A204.1 (cell line): Measurements from ENCODE around the gene APLP2.
"Not testable (repeated sequence)": the region's sequence is repeated elsewhere in the genome, so short reads cannot be mapped to it uniquely, and the experiment has no call there.

Experiments
- FAIRE-seq: peaks from 2 replicates; lab custom pipeline; 2012; peaks lifted over from hg19 to GRCh38; lab: Jason Lieb, UNC

The APLP2 gene

DNA sequence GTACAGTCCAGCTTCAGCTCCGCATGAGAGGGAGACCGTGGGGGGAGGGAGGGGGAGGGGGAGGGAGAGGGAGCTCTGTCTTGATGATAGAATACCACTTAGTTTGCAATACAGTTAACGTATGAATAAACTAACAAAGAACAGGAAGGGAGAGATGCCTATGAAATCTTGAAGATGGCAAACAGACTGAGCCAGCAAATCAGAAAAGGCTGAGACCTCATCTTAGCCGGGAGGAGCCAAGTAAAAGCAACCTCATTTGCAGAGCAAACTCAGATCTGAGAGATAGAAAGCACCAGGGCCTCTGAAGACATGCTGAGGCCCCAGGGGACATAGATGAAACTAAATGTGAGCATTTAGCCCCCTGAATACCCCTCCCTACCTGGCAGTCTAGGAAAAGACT, 23.0 kb downstream of the APLP2 start:
- no peak for FAIRE-seq

DNA sequence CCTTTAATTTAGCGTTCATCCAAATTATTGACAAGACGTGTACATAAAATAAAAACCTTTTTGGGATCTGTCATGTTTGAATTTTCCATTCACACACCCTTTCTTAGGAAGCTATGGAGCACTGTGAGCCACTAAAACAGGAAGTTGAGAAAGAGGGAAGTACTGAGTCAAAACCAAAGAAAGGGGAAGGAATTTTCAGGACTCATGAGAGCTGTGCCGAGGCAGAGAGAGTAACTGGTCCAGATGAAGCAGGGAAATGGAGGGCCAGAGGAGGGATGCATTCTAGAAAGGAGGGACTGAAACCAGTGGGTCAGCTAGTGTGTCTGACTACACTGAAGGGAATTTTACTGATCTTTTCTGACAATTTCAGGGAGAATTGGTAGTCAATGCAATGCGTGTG, 24.9 kb downstream of the APLP2 start:
- no peak for FAIRE-seq

DNA sequence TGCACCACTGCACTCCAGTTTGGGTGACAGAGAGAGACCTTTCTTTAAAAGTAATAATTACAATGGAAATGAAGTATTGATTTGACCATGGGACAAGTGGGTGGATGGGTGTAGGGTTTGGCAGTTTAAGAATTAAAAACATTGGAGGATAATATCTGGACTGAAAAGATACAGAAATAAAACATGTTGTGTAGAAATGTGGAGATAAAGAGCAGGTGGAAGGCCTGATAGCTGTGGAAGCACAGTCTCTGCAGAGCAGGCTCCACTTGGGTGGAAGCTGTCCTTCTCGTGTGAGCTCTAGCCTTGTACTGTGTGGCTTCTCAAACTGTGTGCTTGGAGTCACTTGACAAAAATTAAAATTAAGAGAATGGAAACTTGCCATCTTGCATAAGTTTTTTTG, 25.6 kb downstream of the APLP2 start:
- FAIRE-seq, result no peak

DNA sequence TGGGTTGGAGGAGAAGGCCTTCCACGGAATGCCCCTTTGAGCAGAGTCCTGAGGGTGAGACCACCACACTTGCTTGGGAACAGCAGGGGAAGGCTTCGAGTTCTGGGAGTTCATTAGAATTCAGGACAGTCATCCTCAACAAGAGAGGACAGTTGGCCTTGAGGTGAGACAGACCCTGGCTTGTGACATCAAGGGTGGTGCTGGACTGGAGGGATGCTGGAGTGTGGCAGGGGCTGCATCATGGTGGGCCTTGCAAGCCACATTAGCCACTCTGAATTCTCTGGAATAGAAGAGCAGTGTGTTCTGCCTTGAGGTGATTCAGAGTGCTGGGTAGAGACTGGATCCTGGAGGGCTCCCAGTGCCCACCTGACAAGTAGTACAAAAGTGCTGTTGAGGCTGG, 26.3 kb downstream of the APLP2 start:
- no peak for FAIRE-seq

DNA sequence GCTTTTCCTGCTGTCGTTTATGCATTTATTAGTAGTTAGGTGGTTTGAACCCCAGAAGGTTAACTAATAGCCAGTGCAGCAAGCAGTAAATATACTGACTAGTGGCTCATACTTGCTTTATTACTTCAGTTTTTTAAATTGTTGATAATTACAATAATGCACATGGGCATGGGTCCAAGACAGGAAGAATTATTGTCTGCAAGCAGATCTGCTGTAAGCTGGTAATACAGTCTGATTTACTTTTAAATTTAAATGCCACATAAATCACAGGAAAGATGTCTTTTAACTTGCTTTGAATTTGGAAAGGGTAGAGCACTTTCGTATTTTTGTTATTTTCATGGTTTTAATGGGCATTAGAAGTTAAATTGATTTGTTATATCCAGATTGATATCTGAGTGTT, 27.1 kb downstream of the APLP2 start:
- no peak for FAIRE-seq

DNA sequence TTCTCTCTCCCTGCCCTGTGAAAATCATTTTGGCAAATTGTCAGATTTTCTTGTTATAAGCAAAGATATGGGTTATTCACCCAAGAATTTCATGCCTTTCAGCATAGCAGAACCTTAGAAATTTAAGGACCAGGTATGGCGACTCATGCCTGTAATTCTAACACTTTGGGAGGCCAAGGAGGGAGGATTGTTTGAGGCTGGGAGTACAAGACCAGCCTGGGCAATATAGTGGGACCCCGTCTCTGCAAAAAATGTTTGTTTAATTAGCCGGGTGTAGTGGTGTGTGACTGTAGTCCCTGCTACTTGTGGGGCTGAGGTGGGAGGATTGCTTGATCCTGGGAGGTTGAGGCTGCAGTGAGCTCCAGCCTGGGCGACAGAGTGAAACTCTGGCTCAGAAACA, 27.6 kb downstream of the APLP2 start:
- FAIRE-seq, result no peak

DNA sequence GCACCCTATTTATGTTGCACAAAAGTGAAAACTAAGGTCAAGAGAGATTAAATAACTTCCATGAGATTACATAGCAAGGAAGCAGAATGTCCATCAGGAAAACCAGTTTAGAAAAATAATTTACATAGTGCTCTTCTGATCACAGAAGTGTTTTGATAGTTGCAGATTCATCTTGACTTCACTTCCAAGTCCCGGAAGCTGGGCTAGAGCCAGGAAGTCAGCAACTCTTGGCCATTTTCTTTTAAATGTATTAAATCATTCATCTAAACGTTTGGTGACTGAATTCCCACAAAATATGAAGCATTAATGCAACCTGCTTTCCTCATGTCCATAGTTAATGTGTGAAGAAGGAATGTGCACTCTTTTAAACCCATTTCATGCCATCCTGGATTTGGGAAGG, 29.7 kb downstream of the APLP2 start:
- FAIRE-seq, result no peak

DNA sequence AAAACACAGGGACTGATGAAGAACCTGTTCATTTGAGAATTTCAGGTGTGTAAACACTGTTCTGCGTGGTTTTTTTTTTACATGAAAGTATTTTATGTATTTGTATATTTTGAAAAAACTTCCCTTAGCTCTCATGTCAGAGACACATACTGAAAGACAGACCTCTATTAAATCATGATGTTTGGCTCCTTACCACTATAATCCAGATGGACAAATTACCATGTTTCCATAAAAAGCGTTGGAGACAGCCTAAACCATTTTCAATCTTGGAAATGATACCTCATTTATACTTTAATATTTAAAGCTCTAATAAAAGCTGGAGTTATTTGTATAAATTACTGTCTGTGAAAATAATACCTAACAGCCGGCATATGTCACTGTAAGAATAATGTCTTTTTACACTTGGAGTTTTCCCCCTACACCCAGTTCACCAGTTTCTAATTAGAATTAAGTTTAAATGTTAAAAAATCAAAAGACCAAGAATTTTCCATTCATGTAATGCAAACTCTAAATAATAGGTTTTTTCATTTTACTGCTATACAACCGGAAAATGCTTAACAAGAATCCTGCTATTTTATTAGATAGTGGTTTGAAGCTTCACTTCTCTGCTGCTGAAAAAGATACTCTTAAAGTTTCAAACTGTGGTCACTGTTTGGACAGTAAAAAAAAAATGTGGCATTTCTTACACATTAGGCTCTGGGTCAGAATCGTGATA, 30.8 kb downstream of the APLP2 start:
- FAIRE-seq, result no peak

DNA sequence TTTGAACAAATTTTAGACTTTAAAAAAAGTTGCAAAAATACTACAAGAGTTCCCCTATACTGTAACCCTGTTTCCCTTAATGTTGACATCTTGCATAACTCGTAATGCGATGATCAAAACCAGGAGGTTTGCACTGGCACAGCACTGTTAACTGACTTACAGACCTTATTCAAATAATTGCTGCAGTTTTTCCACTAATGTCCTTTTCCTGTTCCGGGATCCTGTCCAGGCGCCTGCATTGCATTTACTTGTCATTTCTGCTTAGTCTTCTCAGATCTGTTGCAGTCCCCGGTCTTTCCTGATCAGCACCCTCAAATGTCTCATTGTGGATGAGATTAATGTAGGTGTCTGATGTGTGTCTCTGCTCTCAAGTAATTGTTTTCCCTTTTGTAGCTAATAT, 32.0 kb downstream of the APLP2 start:
- FAIRE-seq, result no peak

DNA sequence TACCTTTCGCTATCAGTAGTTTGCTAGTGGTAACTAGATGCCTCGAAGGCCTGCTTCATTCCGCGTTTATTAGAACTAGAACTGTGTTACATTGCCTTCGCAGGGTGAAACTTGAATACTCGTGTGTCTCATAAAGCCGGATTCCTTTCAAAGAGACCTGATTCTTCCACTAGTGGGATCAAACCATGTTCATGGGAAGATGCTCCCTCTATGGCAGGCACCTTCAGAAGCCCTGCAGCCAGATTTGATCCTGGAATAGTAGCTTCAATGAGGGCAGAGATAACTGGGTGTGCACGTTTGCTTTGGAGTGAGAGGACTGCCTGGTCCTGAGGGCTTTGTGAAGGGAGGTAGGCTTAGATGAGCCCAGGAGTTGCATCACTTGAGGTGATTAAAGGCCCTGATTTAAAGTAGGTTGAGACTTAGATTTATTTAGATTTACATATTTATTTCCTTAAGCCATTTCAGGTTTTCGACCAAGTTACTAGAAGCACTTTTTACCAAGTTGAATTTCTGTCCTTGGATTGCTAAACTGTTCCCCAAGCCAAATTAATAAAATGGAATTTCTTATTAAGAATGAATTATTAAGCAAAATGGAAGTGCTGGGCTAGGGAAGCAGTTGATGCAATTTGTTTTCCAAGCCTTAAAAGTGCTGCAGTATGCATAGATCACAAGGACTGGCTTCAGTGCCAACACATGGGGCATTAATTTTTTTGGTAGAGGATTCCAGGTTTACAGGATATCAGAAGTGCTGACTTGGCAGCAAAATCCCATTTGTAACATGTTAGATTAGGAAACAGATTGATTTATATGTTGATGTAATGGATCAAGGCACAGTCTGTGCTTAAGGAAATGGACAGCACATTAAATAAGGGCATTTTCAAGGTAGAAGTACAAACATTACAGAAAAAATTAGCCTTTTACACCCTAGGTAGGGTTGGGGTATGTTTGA, 32.9 kb downstream of the APLP2 start:
- FAIRE-seq, result no peak

DNA sequence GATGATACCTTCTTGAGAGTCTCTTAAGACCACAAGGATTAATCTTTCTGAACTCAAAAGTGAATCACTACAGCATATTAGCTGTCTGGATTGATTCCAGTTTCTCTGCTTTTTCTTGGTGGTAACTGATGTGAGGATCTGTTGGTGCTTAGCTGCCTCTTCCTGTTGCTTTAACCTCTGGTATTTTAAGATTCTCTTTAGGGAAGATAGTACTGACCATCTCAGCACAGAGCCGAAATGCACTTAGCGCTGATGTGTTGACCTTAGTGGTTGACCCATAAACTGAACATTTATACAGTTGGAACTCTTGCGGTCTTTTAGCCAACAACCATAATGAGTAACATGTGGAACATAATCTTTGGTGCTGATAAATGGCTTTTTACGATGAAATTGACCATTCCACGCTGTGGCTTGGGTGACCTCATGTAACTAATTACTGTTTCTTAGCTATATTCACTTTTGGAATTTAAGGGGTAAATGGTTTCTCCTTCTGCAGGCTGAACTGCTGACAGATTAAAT, 33.7 kb downstream of the APLP2 start:
- FAIRE-seq, result no peak

DNA sequence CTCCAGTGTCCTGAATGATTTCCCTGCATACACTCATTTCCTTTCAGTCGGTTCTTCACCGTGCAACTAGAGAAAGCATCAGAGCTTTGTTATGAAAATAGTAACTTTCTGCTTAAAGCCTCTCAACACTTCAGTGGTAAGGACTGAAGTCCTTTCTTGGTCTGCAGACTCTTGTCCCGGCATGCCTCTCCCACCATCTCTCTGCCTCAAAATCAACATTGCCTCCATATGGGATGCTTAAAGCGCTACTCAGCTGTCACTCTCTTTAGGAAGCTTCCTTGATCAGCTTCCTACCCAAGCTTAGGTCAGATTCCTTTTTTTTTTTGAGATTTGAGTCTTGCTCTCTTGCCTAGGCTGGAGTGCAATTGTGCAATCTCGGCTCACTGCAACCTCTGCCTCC, 36.7 kb downstream of the APLP2 start:
- no peak for FAIRE-seq

DNA sequence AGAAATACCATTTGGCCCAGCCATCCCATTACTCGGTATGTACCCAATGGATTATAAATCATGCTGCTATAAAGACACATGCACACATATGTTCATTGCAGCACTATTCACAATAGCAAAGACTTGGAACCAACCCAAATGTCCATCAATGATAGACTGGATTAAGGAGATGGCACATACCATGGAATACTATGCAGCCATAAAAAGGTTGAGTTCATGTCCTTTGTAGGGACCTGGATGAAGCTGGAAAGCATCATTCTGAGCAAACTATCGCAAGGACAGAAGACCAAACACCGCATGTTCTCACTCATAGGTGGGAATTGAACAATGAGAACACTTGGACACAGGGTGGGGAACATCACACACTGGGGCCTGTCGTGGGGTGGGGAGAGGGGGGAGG, 39.0 kb downstream of the APLP2 start:
- FAIRE-seq, result not testable (repeated sequence)

DNA sequence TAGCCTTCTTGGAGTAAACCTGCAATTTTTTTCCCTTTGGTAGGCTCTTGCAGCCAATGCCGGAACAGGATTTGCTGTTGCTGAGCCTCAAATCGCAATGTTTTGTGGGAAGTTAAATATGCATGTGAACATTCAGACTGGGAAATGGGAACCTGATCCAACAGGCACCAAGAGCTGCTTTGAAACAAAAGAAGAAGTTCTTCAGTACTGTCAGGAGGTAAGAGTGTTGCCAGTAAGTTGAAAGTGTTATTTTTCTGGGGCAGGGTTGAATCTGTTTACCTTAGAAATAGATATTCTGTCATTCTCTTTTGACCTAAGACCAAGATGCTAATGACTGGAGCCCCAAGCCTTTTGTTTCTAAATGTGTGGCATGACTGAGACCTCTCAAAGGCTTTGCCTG, 39.7 kb downstream of the APLP2 start:
- no peak for FAIRE-seq

DNA sequence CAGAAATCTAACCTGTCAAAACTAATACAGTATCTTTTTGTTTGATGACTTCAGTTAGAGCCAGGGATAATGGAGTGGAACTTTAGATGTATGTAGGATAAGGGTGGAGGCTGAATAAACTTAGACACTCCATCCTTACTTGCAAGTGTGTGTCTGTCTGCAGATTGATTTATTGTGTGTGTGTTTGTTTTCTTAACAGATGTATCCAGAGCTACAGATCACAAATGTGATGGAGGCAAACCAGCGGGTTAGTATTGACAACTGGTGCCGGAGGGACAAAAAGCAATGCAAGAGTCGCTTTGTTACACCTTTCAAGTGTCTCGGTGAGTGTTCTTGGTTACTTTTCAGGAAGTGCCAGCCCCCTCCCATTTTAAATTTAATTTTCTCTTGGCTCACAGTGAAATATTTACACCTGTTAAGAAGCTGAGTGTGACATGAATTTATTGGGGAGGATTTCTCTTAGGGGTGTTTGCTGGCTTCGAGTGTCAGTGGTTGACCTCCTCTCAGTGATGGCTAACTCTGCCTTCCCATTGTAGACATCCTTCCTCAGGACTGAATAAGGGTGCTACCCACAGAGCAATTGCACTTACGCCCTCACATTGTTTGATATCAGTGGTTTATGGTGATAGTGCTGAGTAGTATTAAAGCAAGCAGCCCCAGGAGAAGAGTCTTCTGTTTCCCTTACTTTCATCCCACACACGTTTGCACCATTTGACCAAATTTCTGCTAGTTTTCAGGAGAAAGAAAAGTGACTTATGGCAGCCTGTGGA, 40.8 kb downstream of the APLP2 start:
- FAIRE-seq, result no peak

DNA sequence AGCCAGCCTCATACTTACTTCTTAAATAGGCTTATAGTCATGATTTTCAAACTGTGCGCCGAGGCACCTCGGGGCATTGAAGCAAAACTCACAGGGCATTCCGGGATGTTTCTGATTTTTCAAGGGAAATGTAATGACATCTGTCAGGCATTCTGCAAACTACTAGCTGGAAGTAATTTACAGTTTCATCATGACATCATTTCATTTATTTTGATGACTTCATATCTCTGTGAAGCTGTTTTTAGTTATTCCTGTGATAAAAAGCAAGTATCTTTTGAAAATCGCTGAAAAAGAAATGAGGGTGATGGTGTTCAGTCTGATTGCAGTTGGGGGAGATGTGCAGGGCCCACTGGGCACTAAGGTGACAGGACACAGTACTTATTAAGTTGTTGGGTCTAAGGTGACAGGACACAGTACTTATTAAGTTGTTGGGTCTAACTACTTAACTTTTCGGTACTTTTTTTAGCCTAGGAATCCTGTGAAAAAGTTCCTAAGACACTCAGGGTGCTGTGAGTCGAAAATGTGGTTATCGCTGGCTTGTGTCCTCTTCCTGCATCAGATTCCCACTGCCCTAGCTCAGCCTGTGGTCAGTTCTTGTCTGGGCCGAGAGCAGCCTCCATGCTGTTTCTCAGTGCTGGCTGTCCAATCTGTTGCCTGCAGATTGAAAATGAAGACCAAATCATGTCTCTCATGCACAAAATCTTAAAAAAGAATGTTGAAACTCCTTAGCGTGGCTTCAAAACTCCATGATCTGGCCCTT, 42.6 kb downstream of the APLP2 start:
- no peak for FAIRE-seq

DNA sequence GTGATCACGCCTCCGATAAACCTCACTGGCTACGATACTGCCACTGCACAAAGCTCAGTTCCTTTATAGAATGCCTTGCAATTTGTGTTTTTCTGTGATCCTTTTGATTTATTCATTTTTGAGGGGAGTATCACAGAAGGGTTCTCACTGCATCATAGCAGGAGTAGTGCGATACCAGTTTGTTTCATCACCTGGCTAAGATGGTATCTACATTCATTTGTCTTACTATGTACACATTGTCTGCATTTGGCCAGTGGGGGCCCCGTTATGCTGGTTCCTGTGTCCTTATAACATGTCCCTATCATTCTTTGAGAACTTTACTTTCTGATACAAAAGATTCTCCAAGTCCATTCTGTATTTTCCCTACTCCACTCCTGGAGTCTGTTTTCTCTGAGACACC, 44.6 kb downstream of the APLP2 start:
- no peak for FAIRE-seq

DNA sequence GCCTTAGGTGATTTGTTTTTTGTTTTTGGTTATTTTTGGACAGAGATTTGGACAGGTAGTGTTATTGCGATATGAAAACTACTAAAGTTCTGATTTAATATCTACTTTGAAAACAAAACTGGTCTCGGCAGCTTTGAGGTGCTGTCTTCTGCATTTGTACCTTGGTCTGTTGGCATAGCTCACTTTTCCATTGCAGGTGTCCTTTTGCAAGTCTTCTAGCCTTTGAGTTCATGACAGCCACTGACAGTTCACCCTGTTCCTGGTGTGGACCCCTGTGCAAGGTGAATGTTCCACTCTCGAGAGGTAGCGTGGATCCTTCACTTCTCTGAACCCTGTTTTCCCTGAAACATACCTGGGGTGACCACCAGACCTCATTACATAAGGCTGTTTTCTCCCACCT, 45.0 kb downstream of the APLP2 start:
- no peak for FAIRE-seq

DNA sequence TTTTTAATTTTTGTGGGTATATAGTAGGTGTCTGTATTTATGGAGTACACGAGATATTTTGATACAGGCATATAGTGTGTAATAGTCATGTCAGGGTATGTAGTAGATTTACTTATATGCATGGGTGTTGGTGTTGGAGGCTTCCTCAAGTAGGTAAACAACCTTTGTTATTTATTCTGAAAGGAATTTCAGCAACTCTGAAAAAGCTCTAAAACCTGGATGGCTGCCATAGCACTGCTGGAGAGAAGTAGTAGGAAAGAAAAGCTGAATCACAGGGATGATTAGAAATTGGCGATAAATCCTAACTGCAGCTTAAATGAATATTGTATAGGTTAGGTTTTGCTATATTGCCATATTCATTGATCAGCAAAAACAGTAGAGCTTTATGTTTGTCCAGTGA, 45.5 kb downstream of the APLP2 start:
- FAIRE-seq, result no peak

DNA sequence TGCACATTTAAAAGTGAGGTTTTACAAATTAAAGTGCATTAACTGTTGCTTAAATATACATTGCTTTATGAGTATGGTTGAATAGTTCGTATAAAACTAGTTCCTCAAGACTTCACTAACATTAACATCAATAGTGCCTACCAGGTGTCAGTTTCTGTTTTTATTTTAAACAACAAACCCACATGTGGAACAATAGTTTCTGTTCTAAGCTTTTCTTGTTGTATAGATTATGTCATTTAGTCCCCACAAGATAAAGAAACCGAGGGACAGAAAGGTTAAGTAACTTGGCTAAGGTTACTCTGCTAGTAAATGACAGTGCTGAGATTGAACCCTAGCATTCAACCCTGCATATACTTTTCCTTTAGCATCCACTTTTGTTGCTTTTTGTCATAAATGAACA, 48.5 kb downstream of the APLP2 start:
- no peak for FAIRE-seq

DNA sequence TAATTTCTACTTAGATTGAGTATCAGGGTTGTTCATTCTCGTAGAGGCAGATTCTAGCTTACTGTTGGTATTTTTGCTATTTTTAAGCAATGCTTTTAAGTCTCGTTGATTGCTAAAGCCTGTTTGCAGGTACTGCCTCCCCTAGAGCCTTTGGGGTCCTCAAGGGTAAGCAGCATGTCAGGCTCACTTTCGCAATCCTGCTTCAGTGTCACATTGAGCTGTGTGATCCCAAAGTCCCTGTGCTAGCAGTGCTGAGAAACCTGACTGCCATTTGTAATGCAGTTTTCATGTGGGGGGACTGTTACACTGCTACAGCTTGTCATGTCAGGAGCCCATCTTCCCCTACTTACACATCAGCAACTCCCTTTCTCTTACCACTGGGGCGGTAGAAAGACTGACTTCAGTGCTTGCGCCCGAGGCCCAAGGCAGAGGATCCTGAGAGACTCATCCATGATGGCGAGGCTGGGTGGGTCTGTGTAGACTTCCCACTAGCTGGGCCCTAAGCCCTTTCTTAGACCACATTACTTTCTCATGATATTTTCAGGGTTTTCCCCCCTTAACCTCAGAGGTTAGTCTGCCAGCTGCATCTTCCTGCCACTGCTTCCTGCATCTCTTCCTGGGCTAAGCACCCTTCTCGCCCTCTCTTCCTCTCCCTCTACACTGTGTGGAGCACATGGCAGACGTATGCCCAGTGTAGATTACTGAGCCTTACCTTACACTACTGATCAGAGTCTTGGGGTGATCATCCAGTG, 49.1 kb downstream of the APLP2 start:
- no peak for FAIRE-seq
